PC-9 (cell line): ENCODE results near the gene CYB5D1. TPM values are rescaled to one million over a fixed set of nuclear protein-coding genes. Genes with fewer than 3 reads are reported as not detected.

Experiments
- BruUV-seq: library from RNA; stranded (reverse); fragments of 400-500 nt; replicated peaks from 2 replicates; lab custom pipeline; 2021; lab: Mats Ljungman, UMichigan
- CTCF ChIA-PET: fragments of 300-600 bp; sonication (Branson Sonifier 250); formaldehyde crosslinking; loops from one replicate; lab custom pipeline; 2022; ENCODE audit warnings: antibody characterized with exemption; lab: Charles Lee
- POLR2A ChIA-PET: fragments of 300-600 bp; sonication (Branson Sonifier 250); formaldehyde crosslinking; loops from one replicate; lab custom pipeline; 2022; ENCODE audit warnings: antibody characterized with exemption; ENCODE audit not compliant: unreplicated experiment; lab: Charles Lee
- DNase-seq, 2 experiments: peaks; one replicate each; pipeline versions ENCODE4 v3.0.0 to v3.0.0-alpha.2; 2015 to 2022; ENCODE audit warnings: mixed read lengths in 1 of 2
- H2AFZ ChIP-seq: fragments of 200-600 bp; sonication (generic); 2 replicates; pipeline ENCODE4 v1.8.1; 2017; ENCODE audit warnings: antibody characterized with exemption
- H3F3A ChIP-seq: fragments of 200-600 bp; sonication (generic); 2 replicates; pipeline ENCODE4 v1.8.1; 2017; ENCODE audit warnings: antibody characterized with exemption, mild to moderate bottlenecking, low read depth; ENCODE audit not compliant: insufficient read depth
- H3K27ac ChIP-seq: fragments of 200-600 bp; sonication (generic); 2 replicates; pipeline ENCODE4 v1.6.1; 2016; ENCODE audit warnings: mixed run types
- H3K27me3 ChIP-seq: fragments of 200-600 bp; sonication (generic); 2 replicates; pipeline ENCODE4 v1.6.1; 2016; ENCODE audit warnings: low read depth, mixed run types; ENCODE audit not compliant: insufficient read depth
- H3K36me3 ChIP-seq: fragments of 200-600 bp; sonication (generic); 2 replicates; pipeline ENCODE4 v1.6.1; 2016; ENCODE audit warnings: low read depth, mixed run types
- H3K4me1 ChIP-seq: fragments of 200-600 bp; sonication (generic); replicated peaks from 2 replicates; pipeline ENCODE4 v1.6.1; 2016; ENCODE audit warnings: mixed run types; ENCODE audit not compliant: insufficient read depth
- H3K4me2 ChIP-seq: fragments of 200-600 bp; sonication (generic); 2 replicates; pipeline ENCODE4 v1.6.1; 2017; ENCODE audit warnings: mixed run types
- H3K4me3 ChIP-seq: fragments of 200-600 bp; sonication (generic); 2 replicates; pipeline ENCODE4 v1.6.1; 2016; ENCODE audit warnings: mixed run types
- H3K79me2 ChIP-seq: fragments of 200-600 bp; sonication (generic); 2 replicates; pipeline ENCODE4 v1.6.1; 2017; ENCODE audit warnings: low read depth, mixed run types
- H3K9me2 ChIP-seq: fragments of 200-600 bp; sonication (generic); 2 replicates; pipeline ENCODE4 v1.8.1; 2017; ENCODE audit warnings: mild to moderate bottlenecking; ENCODE audit not compliant: insufficient read depth
- H3K9me3 ChIP-seq: fragments of 200-600 bp; sonication (generic); 2 replicates; pipeline ENCODE4 v1.8.1; 2016; ENCODE audit warnings: low read depth; ENCODE audit not compliant: insufficient read depth
- H4K20me1 ChIP-seq: fragments of 200-600 bp; sonication (generic); 2 replicates; pipeline ENCODE4 v1.8.1; 2017; ENCODE audit not compliant: insufficient read depth
- EZH2 ChIP-seq: fragments of 200-600 bp; sonication (generic); IDR thresholded peaks from 2 replicates; pipeline ENCODE4 v1.8.0; 2017; ENCODE audit warnings: antibody characterized with exemption, low read depth
- intact Hi-C: fragments of 100-400 bp; cut with micrococcal nuclease; formaldehyde crosslinking; loops from one replicate; pipeline ENCODE4 v1.10.0; 2022; ENCODE audit not compliant: unreplicated experiment
- total RNA-seq: library from RNA; stranded (reverse); gene quantifications from 2 replicates; pipeline ENCODE4 v1.2.3, GENCODE V29; 2021
- TF ChIP-seq, protein P1 (sequence below): fragments of 200-600 bp; sonication (generic); conservative IDR thresholded peaks from 2 replicates; pipeline ENCODE4 v1.6.1; 2017; ENCODE audit warnings: mixed run types, antibody characterized with exemption, mild to moderate bottlenecking, moderate library complexity

CYB5D1 gene
- total RNA-seq, 1 experiment from 2014 or later, result 22.0 TPM

DNA sequence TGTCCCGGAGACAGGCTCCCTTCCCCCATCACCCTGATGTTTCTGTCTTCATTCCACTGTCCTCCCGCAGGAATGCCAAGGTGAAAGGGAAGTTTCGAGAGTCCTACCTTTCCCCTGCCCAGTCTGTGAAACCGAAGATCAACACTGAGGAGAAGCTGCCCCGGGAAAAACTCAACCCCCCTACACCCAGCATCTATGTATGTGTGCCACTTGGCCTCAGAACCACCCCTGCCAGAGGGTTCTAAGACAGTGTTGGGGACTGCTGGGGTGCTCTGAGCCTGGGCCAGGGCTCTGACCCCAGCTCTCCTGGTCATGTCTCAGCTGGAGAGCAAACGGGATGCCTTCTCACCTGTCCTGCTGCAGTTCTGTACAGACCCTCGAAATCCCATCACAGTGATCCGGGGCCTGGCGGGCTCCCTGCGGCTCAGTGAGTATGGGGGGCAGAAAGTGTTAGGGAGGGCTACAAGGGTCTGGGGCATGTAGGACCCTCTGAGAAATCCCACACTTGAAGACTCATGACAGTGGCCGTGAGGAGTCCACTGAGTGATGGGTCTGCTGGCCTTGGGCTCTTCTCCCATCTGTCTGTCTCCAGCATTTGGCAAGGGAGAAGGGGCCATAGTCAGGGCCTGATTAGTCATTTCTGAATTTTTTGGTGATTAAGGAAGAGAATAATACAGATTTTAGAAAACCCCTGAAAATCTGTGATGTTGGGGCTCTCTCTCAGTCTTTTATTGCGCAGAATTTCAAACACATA lies 7.9 kb upstream of the CYB5D1 start:
- Histone ChIP-seq H2AFZ (no peak overlapping the region), H4K20me1 (peaks cover 8% of the 10 kb centered on the region), H3K4me1 (peaks cover 5% of the 10 kb centered on the region; the same call in 1 of the 2 replicates), H3K4me3 (no peak overlapping the region), H3F3A (no peaks in the 10 kb centered on the region), H3K27ac (no peak overlapping the region), H3K27me3 (no peaks in the 10 kb centered on the region), H3K4me2 (no peak overlapping the region), H3K36me3 (no peaks in the 10 kb centered on the region), H3K9me2 (no peaks in the 10 kb centered on the region), H3K79me2 (peaks cover 8% of the 10 kb centered on the region), H3K9me3 (no peaks in the 10 kb centered on the region)
- TF ChIP-seq, protein P1, sequence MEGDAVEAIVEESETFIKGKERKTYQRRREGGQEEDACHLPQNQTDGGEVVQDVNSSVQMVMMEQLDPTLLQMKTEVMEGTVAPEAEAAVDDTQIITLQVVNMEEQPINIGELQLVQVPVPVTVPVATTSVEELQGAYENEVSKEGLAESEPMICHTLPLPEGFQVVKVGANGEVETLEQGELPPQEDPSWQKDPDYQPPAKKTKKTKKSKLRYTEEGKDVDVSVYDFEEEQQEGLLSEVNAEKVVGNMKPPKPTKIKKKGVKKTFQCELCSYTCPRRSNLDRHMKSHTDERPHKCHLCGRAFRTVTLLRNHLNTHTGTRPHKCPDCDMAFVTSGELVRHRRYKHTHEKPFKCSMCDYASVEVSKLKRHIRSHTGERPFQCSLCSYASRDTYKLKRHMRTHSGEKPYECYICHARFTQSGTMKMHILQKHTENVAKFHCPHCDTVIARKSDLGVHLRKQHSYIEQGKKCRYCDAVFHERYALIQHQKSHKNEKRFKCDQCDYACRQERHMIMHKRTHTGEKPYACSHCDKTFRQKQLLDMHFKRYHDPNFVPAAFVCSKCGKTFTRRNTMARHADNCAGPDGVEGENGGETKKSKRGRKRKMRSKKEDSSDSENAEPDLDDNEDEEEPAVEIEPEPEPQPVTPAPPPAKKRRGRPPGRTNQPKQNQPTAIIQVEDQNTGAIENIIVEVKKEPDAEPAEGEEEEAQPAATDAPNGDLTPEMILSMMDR, result no peak
- no peak for TF ChIP-seq EZH2
- BruUV-seq, result no TSS peak
- no peak for DNase-seq
- ChIA-PET POLR2A (no interaction called here), CTCF (no interaction called here)
- intact Hi-C loops, result loop anchor here (10.0 kb wide), 1 partner anchor 265 kb away; the partner anchor contains the start of gene MPDU1

DNA sequence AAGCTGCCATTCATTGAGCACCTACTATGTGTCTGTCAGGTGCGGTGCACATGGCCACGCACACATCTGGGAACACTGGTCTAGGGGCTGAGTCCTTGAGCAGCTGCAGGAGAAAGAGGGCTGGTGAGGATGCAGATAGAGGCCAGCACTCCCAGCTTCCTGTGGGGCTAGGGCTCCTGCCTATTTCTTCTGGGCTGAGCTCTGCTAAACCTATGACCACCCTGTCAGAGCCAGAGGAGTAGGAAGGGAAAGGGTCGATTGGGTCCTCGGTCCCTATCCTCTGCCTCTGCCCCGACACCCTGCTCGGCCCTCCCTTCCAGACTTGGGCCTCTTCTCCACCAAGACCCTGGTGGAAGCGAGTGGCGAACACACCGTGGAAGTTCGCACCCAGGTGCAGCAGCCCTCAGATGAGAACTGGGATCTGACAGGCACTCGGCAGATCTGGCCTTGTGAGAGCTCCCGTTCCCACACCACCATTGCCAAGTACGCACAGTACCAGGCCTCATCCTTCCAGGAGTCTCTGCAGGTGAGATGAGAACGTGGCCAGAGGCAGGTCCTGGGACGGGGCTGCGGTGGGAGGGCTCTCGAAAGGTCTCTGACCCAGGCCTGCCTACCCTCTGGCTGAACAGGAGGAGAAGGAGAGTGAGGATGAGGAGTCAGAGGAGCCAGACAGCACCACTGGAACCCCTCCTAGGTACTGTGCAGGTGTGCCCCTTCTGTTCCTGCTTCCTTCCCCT lies 6.9 kb upstream of the CYB5D1 start:
- H3F3A ChIP-seq, result peaks cover under 1% of the 10 kb centered on the region; the same call in 1 of the 2 replicates
- no peak overlapping the region for H3K4me2 ChIP-seq
- H4K20me1 ChIP-seq, result no peaks in the 10 kb centered on the region
- POLR2A ChIA-PET, result no interaction called here
- no peak overlapping the region for H3K4me3 ChIP-seq
- H3K9me2 ChIP-seq, result no peaks in the 10 kb centered on the region
- no peaks in the 10 kb centered on the region for H3K9me3 ChIP-seq
- H3K27ac ChIP-seq, result no peak overlapping the region
- intact Hi-C loops, result loop anchor here (10.0 kb wide), 1 partner anchor 266 kb away; the partner anchor contains the start of gene MPDU1
- no peak for DNase-seq
- TF ChIP-seq EZH2, result no peak
- TF ChIP-seq, protein P1, result no peak
- no TSS peak for BruUV-seq
- no peak overlapping the region for H2AFZ ChIP-seq
- no peaks in the 10 kb centered on the region for H3K36me3 ChIP-seq
- CTCF ChIA-PET, result no interaction called here
- H3K79me2 ChIP-seq, result no peaks in the 10 kb centered on the region
- H3K4me1 ChIP-seq, result peaks cover 6% of the 10 kb centered on the region; the same call in 1 of the 2 replicates
- H3K27me3 ChIP-seq, result no peaks in the 10 kb centered on the region

DNA sequence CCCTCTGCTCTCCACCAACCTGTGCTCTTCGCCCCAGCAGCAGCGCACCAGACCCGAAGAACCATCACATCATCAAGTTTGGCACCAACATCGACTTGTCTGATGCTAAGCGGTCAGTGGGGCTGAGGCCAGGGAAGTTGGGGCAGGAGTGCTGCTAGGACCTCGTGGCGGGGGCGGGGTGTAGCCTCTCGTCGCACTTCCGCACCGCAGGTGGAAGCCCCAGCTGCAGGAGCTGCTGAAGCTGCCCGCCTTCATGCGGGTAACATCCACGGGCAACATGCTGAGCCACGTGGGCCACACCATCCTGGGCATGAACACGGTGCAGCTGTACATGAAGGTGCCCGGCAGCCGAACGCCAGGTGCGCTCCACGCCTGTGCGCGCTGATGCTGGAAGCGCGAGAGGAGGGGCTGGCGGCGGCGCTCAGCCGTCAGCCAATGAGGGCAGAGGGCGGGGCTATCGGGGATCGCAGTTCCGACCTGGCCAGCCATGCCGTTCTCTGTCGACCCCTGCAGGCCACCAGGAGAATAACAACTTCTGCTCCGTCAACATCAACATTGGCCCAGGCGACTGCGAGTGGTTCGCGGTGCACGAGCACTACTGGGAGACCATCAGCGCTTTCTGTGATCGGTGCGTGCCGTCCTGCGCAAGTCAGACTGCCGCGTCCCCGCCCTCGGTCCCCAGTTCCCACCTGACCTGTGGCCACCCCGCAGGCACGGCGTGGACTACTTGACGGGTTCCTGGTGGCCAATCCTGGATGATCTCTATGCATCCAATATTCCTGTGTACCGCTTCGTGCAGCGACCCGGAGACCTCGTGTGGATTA lies 6.2 kb upstream of the CYB5D1 start:
- no peak overlapping the region for H3K4me2 ChIP-seq
- H3K4me1 ChIP-seq, result peaks cover 6% of the 10 kb centered on the region; the same call in 1 of the 2 replicates
- DNase-seq, result no peak
- TF ChIP-seq, protein P1, result peak; percentile 66
- TF ChIP-seq EZH2, result no peak
- no peak overlapping the region for H2AFZ ChIP-seq
- no peaks in the 10 kb centered on the region for H3K36me3 ChIP-seq
- no TSS peak for BruUV-seq
- no peaks in the 10 kb centered on the region for H4K20me1 ChIP-seq
- no peaks in the 10 kb centered on the region for H3K9me2 ChIP-seq
- H3K27me3 ChIP-seq, result no peaks in the 10 kb centered on the region
- H3K9me3 ChIP-seq, result no peaks in the 10 kb centered on the region
- peaks cover 8% of the 10 kb centered on the region for H3F3A ChIP-seq
- no peaks in the 10 kb centered on the region for H3K79me2 ChIP-seq
- ChIA-PET CTCF (no interaction called here), POLR2A (no interaction called here)
- intact Hi-C loops, result loop anchor here (10.0 kb wide), 1 partner anchor 267 kb away; the partner anchor contains the start of gene MPDU1
- H3K4me3 ChIP-seq, result no peak overlapping the region
- no peak overlapping the region for H3K27ac ChIP-seq
